Activated gamma-delta T cell (primary cell): ENCODE results near the gene LCMT1.

Source experiments
- DNase-seq: peaks from one replicate; lab custom pipeline; 2025; lab: John Stamatoyannopoulos, UW

LCMT1 gene

GRCh38 chr16:25198021-25198420 is 86.5 kb downstream of the LCMT1 start:
- no peak for DNase-seq

GRCh38 chr16:25199457-25199856 is 87.9 kb downstream of the LCMT1 start:
- DNase-seq: no peak

- no peak for DNase-seq
These were observed 99.2 kb downstream of the LCMT1 start for GRCh38 chr16:25210758-25211157.

- DNase-seq: no peak
These were observed 101.1 kb downstream of the LCMT1 start for GRCh38 chr16:25212636-25213035.

GRCh38 chr16:25213709-25214397 is 102.3 kb downstream of the LCMT1 start:
- DNase-seq: no peak

GRCh38 chr16:25217112-25217511 is 105.6 kb downstream of the LCMT1 start:
- no peak for DNase-seq

GRCh38 chr16:25217921-25218320 is 106.4 kb downstream of the LCMT1 start:
- no peak for DNase-seq

GRCh38 chr16:25219070-25219737 is 107.7 kb downstream of the LCMT1 start:
- DNase-seq: no peak

GRCh38 chr16:25222959-25223358 is 111.4 kb downstream of the LCMT1 start:
- DNase-seq: no peak

- no peak for DNase-seq
These were observed 112.4 kb downstream of the LCMT1 start for GRCh38 chr16:25223964-25224363.

- no peak for DNase-seq
These were observed 113.3 kb downstream of the LCMT1 start for GRCh38 chr16:25224731-25225319.
